GM12878 (cell line): ENCODE data around the gene RABL6.
A peak's percentile ranks its signal among the peaks of the same experiment; 100 is the strongest.
"Not testable (repeated sequence)": the region's sequence is repeated elsewhere in the genome, so short reads cannot be mapped to it uniquely, and the experiment has no call there.

Experiments used
- CHD2 ChIP-seq: IDR thresholded peaks from 2 replicates; pipeline ENCODE4 v1.6.1; 2011; ENCODE audit warnings: low read depth, low read length, improper control_type of control experiment, borderline replicate concordance
- CREM ChIP-seq: IDR thresholded peaks from 2 replicates; pipeline ENCODE4 v1.6.1; 2014; ENCODE audit warnings: antibody characterized with exemption, low read depth
- HDAC2 ChIP-seq: fragments of 200-600 bp; sonication (generic); IDR thresholded peaks from 2 replicates; pipeline ENCODE4 v1.6.1; 2017
- HDAC6 ChIP-seq: fragments of 200-600 bp; sonication (generic); IDR thresholded peaks from one replicate; pipeline ENCODE4 v1.8.0; 2017; ENCODE audit warnings: antibody characterized with exemption; ENCODE audit not compliant: unreplicated experiment
- JUND ChIP-seq: IDR thresholded peaks from 2 replicates; pipeline ENCODE4 v1.6.1; 2012; ENCODE audit warnings: low read depth, mild to moderate bottlenecking, low read length, improper control_type of control experiment, moderate library complexity
- NRF1 ChIP-seq: conservative IDR thresholded peaks from 2 replicates; pipeline ENCODE4 v1.6.1; 2011; ENCODE audit warnings: mild to moderate bottlenecking, low read depth, low read length, improper control_type of control experiment
- POLR2A ChIP-seq: IDR thresholded peaks from 2 replicates; pipeline ENCODE4 v1.6.1; 2011; ENCODE audit warnings: low read depth, mild to moderate bottlenecking, low read length
- RB1 ChIP-seq: fragments of 450-650 bp; formaldehyde crosslinking; IDR thresholded peaks from 2 replicates; pipeline ENCODE4 v1.6.1; 2017; ENCODE audit warnings: mild to moderate bottlenecking, borderline replicate concordance
- STAT1 ChIP-seq: fragments of 450-650 bp; conservative IDR thresholded peaks from 2 replicates; pipeline ENCODE4 v1.6.1; 2014; ENCODE audit warnings: antibody characterized with exemption, mild to moderate bottlenecking
- TAF1 ChIP-seq: IDR thresholded peaks from 2 replicates; pipeline ENCODE4 v1.6.1; 2011; ENCODE audit warnings: mild to moderate bottlenecking, low read depth, low read length, borderline replicate concordance
- ZBED1 ChIP-seq: IDR thresholded peaks from 2 replicates; pipeline ENCODE4 v1.6.1; 2016; ENCODE audit warnings: borderline replicate concordance
- ZZZ3 ChIP-seq: IDR thresholded peaks from 2 replicates; pipeline ENCODE4 v1.6.1; 2011; ENCODE audit warnings: low read depth; ENCODE audit not compliant: control insufficient read depth, insufficient read length
- TF ChIP-seq, protein P1 (sequence below), 3 experiments: IDR thresholded peaks in 2 of 3; conservative IDR thresholded peaks in 1 of 3; 2 replicates each; pipeline ENCODE4 v1.5.1; 2011; ENCODE audit warnings: low read depth in 3 of 3, low read length in 3 of 3, mild to moderate bottlenecking in 3 of 3, control low read depth in 2 of 3, moderate library complexity in 2 of 3, inconsistent platforms in 1 of 3, mixed read lengths in 1 of 3; ENCODE audit not compliant: control insufficient read depth in 2 of 3, insufficient read depth in 1 of 3; ENCODE audit errors: extremely low read depth in 1 of 3

DNA sequence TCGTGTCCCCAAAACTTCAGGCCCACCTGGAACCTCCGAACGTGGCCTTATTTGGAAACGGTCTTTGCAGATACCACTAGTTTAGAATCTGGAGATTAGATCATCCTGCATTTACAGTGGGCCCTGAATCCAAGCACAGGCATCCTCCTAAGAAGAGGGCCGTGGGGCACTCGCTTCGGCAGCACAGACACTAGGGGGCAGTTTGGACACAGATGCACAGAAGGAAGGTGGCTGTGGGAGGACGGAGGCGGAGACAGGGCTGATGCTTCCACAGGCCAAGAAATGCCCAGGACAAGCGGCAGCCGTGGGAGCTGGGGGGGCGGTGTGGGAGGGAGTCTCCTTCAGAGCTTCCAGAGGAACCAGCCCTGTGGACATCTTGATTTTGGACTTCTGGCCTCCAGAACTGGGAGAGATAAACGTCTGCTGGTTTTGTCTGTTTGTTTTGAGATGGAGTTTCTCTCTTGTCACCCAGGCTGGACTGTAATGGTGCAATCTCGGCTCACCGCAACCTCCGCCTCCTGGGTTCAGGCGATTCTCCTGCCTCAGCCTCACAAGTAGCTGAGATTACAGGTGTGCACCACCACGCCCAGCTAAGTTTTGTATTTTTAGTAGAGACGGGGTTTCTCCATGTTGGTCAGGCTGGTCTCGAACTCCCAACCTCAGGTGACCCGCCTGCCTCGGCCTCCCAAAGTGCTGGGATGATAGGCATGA is 46.8 kb upstream of the RABL6 start:
- TF ChIP-seq, protein P1, sequence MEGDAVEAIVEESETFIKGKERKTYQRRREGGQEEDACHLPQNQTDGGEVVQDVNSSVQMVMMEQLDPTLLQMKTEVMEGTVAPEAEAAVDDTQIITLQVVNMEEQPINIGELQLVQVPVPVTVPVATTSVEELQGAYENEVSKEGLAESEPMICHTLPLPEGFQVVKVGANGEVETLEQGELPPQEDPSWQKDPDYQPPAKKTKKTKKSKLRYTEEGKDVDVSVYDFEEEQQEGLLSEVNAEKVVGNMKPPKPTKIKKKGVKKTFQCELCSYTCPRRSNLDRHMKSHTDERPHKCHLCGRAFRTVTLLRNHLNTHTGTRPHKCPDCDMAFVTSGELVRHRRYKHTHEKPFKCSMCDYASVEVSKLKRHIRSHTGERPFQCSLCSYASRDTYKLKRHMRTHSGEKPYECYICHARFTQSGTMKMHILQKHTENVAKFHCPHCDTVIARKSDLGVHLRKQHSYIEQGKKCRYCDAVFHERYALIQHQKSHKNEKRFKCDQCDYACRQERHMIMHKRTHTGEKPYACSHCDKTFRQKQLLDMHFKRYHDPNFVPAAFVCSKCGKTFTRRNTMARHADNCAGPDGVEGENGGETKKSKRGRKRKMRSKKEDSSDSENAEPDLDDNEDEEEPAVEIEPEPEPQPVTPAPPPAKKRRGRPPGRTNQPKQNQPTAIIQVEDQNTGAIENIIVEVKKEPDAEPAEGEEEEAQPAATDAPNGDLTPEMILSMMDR (IDR thresholded peaks at IDR 0.05 in 2 of 3, conservative IDR thresholded peaks at IDR 0.05 in 1 of 3; ENCODE audit: control insufficient read depth in 2 of 3, extremely low read depth in 1 of 3, insufficient read depth in 1 of 3, low read depth in 3 of 3, low read length in 3 of 3): peak; percentile 56 to 78 (median 63)
- TF ChIP-seq CREM, POLR2A, HDAC6, TAF1, ZBED1, ZZZ3, HDAC2, STAT1, CHD2, JUND, RB1, NRF1: not testable (repeated sequence)
